GM12878 (cell line): ENCODE measurements around the gene RNU6-1. TPM values are rescaled to one million over a fixed set of nuclear protein-coding genes. Genes with fewer than 3 reads are reported as not detected.

Experiments used
- ATAC-seq: fragments of 200-7000 bp; cut with Tn5 transposase; 3 replicates; pipeline ENCODE4 v1.9.1; 2020; ENCODE audit warnings: mild to moderate bottlenecking, moderate library complexity
- BruUV-seq: library from RNA; stranded (reverse); fragments of 400-500 nt; replicated peaks from 2 replicates; lab custom pipeline; 2021; lab: Mats Ljungman, UMichigan
- CTCF ChIA-PET: fragments of 300-600 bp; sonication (Branson Sonifier 250); formaldehyde crosslinking; extraction: SDS; loops from one replicate; lab custom pipeline; 2021; ENCODE audit warnings: inconsistent platforms; lab: Yijun Ruan, JAX
- POLR2A ChIA-PET: fragments of 350-600 bp; formaldehyde crosslinking; extraction: SDS; loops from one replicate; lab custom pipeline; 2021; ENCODE audit warnings: inconsistent platforms; lab: Charles Lee
- RAD21 ChIA-PET: fragments of 300-600 bp; sonication (Branson Sonifier 250); formaldehyde crosslinking; loops from one replicate; lab custom pipeline; 2023; ENCODE audit warnings: antibody characterized with exemption; ENCODE audit not compliant: unreplicated experiment; lab: Charles Lee
- SMC1A ChIA-PET: fragments of 300-600 bp; sonication (Branson Sonifier 250); formaldehyde crosslinking; loops from one replicate; lab custom pipeline; 2023; ENCODE audit not compliant: unreplicated experiment, uncharacterized antibody; lab: Charles Lee
- DNase-seq: peaks from one replicate; pipeline ENCODE4 v3.0.0-alpha.2; 2011; ENCODE audit warnings: low read depth, low spot score
- FAIRE-seq: peaks from 3 replicates; lab custom pipeline; 2011; peaks lifted over from hg19 to GRCh38; lab: Jason Lieb, UNC
- H2AFZ ChIP-seq: 2 replicates; pipeline ENCODE4 v1.6.0; 2011; ENCODE audit warnings: low read depth, low read length, control low read depth; ENCODE audit not compliant: control insufficient read depth
- H3K27ac ChIP-seq: 2 replicates; pipeline ENCODE4 v1.5.1; 2011; ENCODE audit warnings: control low read depth; ENCODE audit not compliant: control insufficient read depth, insufficient read depth
- H3K27me3 ChIP-seq, 2 experiments: replicated peaks in 1 of 2; 2 replicates each; pipeline versions ENCODE4 v1.6.0 to v1.6.1; 2011; ENCODE audit warnings: low read length in 1 of 2; ENCODE audit not compliant: control insufficient read depth in 2 of 2, insufficient read depth in 2 of 2
- H3K36me3 ChIP-seq, 2 experiments: 2 replicates each; pipeline ENCODE4 v1.5.1; 2011; ENCODE audit warnings: low read length in 1 of 2; ENCODE audit not compliant: control insufficient read depth in 2 of 2, insufficient read depth in 2 of 2
- H3K4me1 ChIP-seq: 2 replicates; pipeline ENCODE4 v1.6.1; 2011; ENCODE audit warnings: mild to moderate bottlenecking, low read length, moderate library complexity, mixed read lengths; ENCODE audit not compliant: control insufficient read depth, insufficient read depth
- H3K4me2 ChIP-seq: 2 replicates; pipeline ENCODE4 v1.6.0; 2011; ENCODE audit warnings: control low read depth; ENCODE audit not compliant: control insufficient read depth, insufficient read depth
- H3K4me3 ChIP-seq: fragments of 200-600 bp; sonication (generic); 2 replicates; pipeline ENCODE4 v1.5.1; 2016
- H3K79me2 ChIP-seq: 2 replicates; pipeline ENCODE4 v1.6.0; 2011; ENCODE audit warnings: low read length; ENCODE audit not compliant: control insufficient read depth, insufficient read depth
- H3K9ac ChIP-seq: 2 replicates; pipeline ENCODE4 v1.8.0; 2011; ENCODE audit warnings: low read length, control low read depth, mixed read lengths; ENCODE audit not compliant: control insufficient read depth, insufficient read depth
- H3K9me3 ChIP-seq: replicated peaks from 3 replicates; pipeline ENCODE4 v1.5.1; 2011; ENCODE audit warnings: mild to moderate bottlenecking, low read length; ENCODE audit not compliant: control insufficient read depth, insufficient read depth
- H4K20me1 ChIP-seq: 2 replicates; pipeline ENCODE4 v1.6.0; 2011; ENCODE audit not compliant: control insufficient read depth, insufficient read depth
- BACH1 ChIP-seq: fragments of 450-650 bp; IDR thresholded peaks from 2 replicates; pipeline ENCODE4 v1.6.1; 2017; ENCODE audit warnings: mild to moderate bottlenecking, borderline replicate concordance
- CBX3 ChIP-seq: fragments of 200-600 bp; sonication (generic); IDR thresholded peaks from 2 replicates; pipeline ENCODE4 v1.6.1; 2016; ENCODE audit warnings: low read depth, borderline replicate concordance
- FOXM1 ChIP-seq: IDR thresholded peaks from 2 replicates; pipeline ENCODE4 v1.6.1; 2012; ENCODE audit warnings: low read depth, mild to moderate bottlenecking, inconsistent platforms, low read length, moderate library complexity
- HDGF ChIP-seq: fragments of 450-650 bp; IDR thresholded peaks from 2 replicates; pipeline ENCODE4 v1.6.1; 2016; ENCODE audit warnings: antibody characterized with exemption
- NBN ChIP-seq: fragments of 450-650 bp; IDR thresholded peaks from 2 replicates; pipeline ENCODE4 v1.6.1; 2016
- SIN3A ChIP-seq: IDR thresholded peaks from 2 replicates; pipeline ENCODE4 v1.6.1; 2012; ENCODE audit warnings: low read depth, low read length, improper control_type of control experiment
- ZZZ3 ChIP-seq: IDR thresholded peaks from 2 replicates; pipeline ENCODE4 v1.6.1; 2011; ENCODE audit warnings: low read depth; ENCODE audit not compliant: control insufficient read depth, insufficient read length
- WGBS: methylation state at CpG from one replicate; pipeline ENCODE4 v1.1.6; 2016; ENCODE audit warnings: low lambda C conversion rate; ENCODE audit not compliant: insufficient replicate concordance, insufficient coverage; ENCODE audit errors: missing lambda C conversion rate; 5-methylcytosine and 5-hydroxymethylcytosine counted together
- in situ Hi-C: fragments of 300-500 bp; cut with MboI; formaldehyde crosslinking; loops from 9 replicates; pipeline ENCODE4 v1.14.3; 2018; ENCODE audit warnings: mixed read lengths
- intact Hi-C: fragments of 100-400 bp; cut with micrococcal nuclease; formaldehyde crosslinking; loops from one replicate; pipeline ENCODE4 v1.14.2; 2022; ENCODE audit not compliant: unreplicated experiment
- polyA plus RNA-seq, 11 experiments: library from polyadenylated mRNA; depleted of rRNA in 4 of 11; unstranded in 6 of 11; stranded (reverse) in 5 of 11; fragments of >200 nt; fragmentation: Nextera tagmentation in 4 of 11; fragmentation: Illumina TruSeq in 1 of 11; extraction: Ambion mirVana in 4 of 11; extraction: Trizol in 1 of 11; gene quantifications; 1 replicate in 1 of 11; 2 replicates in 10 of 11; pipeline versions ENCODE4 v1.2.1 to v1.2.3, GENCODE V29; 2011 to 2016; ENCODE audit warnings: inconsistent platforms in 2 of 11, missing spikeins in 2 of 11, low read depth in 1 of 11
- total RNA-seq, 4 experiments: library from RNA; depleted of rRNA in 3 of 4; stranded (reverse); fragments of >200 nt in 3 of 4; fragmentation: Illumina TruSeq in 1 of 4; extraction: Trizol in 1 of 4; gene quantifications; 2 replicates each; pipeline versions ENCODE4 v1.2.1 to v1.2.3, GENCODE V29; 2013 to 2021
- TF ChIP-seq, protein P1 (sequence below): fragments of 450-650 bp; IDR thresholded peaks from 2 replicates; pipeline ENCODE4 v1.6.1; 2016; ENCODE audit warnings: mild to moderate bottlenecking
- TF ChIP-seq, protein P2 (sequence below): fragments of 450-650 bp; IDR thresholded peaks from 2 replicates; pipeline ENCODE4 v1.6.1; 2016; ENCODE audit warnings: mild to moderate bottlenecking
- TF ChIP-seq, protein P3 (sequence below): fragments of 150-350 bp; IDR thresholded peaks from 2 replicates; pipeline ENCODE4 v1.6.1; 2016; ENCODE audit warnings: low read depth, low read length

RNU6-1 gene
- total and polyA plus RNA-seq, 10 of the 15 experiments (the other 5 are each of a cell fraction or from before 2014, with no cell fraction given) = not detected

DNA sequence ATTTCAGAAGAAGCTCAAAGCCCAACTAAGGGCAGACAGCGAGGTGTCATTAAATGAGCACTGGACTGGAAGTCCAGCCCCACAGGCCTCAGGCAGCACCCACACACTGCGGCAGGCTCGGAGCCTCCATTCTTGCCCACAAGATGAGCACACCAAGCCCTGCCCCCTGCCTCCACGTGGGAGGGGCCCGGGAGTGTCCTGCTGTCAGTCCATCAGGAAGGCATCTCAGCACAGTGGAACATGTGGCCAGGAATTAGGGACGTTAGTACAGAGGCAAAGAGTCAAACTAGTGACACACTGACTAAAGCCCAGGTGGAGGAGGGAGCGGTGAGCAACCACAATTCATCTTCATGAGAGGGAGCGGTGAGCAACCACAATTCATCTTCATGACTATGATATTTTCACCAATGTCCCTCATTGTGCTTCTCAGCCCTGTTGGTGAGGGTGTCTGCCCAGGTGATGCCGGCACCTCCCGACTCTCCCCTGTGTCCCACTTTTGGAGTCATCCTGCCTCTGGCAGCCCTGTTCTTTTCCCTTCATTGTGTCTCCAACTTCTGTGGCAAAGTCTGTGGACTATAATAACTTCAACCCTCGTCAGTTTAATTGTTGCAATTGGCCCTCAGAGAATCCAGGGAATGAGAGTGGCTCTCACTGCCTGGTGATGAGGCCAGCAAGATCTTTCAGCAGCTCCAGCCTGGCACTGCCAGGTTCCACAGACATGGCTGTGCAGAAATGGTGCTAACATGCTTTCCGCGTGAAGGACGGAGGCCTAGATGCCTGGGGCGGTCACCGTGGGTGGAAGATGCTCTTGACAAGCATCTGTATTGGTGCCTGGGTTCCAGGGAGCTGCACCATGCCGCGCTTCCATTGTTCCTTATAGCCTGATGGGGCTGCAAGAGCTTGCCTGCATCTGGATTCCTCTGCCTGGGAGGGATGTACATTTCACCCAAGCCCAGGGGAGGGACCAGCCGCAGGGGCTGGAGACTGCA lies 37.6 kb downstream of the RNU6-1 start (continued):
- TF ChIP-seq, protein P1, sequence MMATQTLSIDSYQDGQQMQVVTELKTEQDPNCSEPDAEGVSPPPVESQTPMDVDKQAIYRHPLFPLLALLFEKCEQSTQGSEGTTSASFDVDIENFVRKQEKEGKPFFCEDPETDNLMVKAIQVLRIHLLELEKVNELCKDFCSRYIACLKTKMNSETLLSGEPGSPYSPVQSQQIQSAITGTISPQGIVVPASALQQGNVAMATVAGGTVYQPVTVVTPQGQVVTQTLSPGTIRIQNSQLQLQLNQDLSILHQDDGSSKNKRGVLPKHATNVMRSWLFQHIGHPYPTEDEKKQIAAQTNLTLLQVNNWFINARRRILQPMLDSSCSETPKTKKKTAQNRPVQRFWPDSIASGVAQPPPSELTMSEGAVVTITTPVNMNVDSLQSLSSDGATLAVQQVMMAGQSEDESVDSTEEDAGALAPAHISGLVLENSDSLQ = no peak
- TF ChIP-seq, protein P2, sequence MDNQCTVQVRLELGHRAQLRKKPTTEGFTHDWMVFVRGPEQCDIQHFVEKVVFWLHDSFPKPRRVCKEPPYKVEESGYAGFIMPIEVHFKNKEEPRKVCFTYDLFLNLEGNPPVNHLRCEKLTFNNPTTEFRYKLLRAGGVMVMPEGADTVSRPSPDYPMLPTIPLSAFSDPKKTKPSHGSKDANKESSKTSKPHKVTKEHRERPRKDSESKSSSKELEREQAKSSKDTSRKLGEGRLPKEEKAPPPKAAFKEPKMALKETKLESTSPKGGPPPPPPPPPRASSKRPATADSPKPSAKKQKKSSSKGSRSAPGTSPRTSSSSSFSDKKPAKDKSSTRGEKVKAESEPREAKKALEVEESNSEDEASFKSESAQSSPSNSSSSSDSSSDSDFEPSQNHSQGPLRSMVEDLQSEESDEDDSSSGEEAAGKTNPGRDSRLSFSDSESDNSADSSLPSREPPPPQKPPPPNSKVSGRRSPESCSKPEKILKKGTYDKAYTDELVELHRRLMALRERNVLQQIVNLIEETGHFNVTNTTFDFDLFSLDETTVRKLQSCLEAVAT = no peak

DNA sequence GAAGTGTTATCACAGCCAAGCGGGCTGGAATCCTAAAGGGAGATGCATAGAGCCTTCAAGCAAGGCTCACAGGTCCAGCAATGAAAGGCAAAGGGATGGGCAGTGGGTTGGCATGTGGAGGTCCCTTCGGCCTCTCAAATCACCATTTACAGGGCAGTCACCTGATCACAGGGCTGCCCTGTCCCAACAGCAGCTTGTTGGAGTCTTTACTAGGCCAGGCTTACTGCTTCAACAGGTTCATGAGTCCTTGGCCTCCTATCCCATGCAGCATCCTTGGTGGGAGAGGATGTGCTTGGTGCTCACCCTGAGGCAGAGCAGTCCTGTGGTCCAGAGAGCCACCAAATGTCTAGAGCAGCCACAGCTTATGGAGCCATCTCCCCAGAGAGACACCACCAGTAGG lies 38.7 kb downstream of the RNU6-1 start:
- WGBS = 97% methylated on average over 2 of the region's 2 CpGs
- Histone ChIP-seq H2AFZ (no peak overlapping the region), H3K27me3 (no peaks in the 10 kb centered on the region), H3K27ac (no peak overlapping the region), H3K4me3 (no peak overlapping the region), H3K79me2 (no peaks in the 10 kb centered on the region), H3K9me3 (no peaks in the 10 kb centered on the region), H3K9ac (no peak overlapping the region), H3K4me2 (no peak overlapping the region), H3K36me3 (no peaks in the 10 kb centered on the region; a peak in 2 of 4 replicates), H3K4me1 (peaks cover 5% of the 10 kb centered on the region), H4K20me1 (no peaks in the 10 kb centered on the region)
- no peak for DNase-seq
- no peak for ATAC-seq
- BruUV-seq = no TSS peak
- CTCF ChIA-PET = no interaction called here
- SMC1A ChIA-PET = interaction anchor here (1.0 kb wide), 1 partner anchor 20 kb away, joined by 3 read pairs; no protein-coding TSS in a partner anchor
- FAIRE-seq = no peak
- intact Hi-C loops (no loop called here), in situ Hi-C loops (no loop called here)
- POLR2A ChIA-PET = no interaction called here
- RAD21 ChIA-PET = no interaction called here
- TF ChIP-seq, protein P3, sequence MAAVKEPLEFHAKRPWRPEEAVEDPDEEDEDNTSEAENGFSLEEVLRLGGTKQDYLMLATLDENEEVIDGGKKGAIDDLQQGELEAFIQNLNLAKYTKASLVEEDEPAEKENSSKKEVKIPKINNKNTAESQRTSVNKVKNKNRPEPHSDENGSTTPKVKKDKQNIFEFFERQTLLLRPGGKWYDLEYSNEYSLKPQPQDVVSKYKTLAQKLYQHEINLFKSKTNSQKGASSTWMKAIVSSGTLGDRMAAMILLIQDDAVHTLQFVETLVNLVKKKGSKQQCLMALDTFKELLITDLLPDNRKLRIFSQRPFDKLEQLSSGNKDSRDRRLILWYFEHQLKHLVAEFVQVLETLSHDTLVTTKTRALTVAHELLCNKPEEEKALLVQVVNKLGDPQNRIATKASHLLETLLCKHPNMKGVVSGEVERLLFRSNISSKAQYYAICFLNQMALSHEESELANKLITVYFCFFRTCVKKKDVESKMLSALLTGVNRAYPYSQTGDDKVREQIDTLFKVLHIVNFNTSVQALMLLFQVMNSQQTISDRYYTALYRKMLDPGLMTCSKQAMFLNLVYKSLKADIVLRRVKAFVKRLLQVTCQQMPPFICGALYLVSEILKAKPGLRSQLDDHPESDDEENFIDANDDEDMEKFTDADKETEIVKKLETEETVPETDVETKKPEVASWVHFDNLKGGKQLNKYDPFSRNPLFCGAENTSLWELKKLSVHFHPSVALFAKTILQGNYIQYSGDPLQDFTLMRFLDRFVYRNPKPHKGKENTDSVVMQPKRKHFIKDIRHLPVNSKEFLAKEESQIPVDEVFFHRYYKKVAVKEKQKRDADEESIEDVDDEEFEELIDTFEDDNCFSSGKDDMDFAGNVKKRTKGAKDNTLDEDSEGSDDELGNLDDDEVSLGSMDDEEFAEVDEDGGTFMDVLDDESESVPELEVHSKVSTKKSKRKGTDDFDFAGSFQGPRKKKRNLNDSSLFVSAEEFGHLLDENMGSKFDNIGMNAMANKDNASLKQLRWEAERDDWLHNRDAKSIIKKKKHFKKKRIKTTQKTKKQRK = no peak
- no peak for TF ChIP-seq FOXM1
- no peak for TF ChIP-seq BACH1
- TF ChIP-seq SIN3A = no peak
- TF ChIP-seq NBN = no peak
- no peak for TF ChIP-seq ZZZ3
- TF ChIP-seq HDGF = no peak
- TF ChIP-seq CBX3 = no peak
